H7 (cell line): ENCODE results near the gene KRT80. TPM values are rescaled to one million over a fixed set of nuclear protein-coding genes. Genes with fewer than 3 reads are reported as not detected.

Experiments
- DNase-seq: peaks from one replicate; pipeline ENCODE4 v3.0.0; 2012
- H3K27me3 ChIP-seq: 2 replicates; pipeline ENCODE4 v1.6.0; 2011; ENCODE audit warnings: mild to moderate bottlenecking, low read length; ENCODE audit not compliant: control insufficient read depth, insufficient read depth
- H3K36me3 ChIP-seq: replicated peaks from 2 replicates; pipeline ENCODE4 v1.5.1; 2011; ENCODE audit warnings: low read length; ENCODE audit not compliant: control insufficient read depth, insufficient read depth
- H3K4me3 ChIP-seq: 2 replicates; pipeline ENCODE4 v1.5.1; 2011; ENCODE audit warnings: low read depth, mild to moderate bottlenecking, control low read depth, low read length, moderate library complexity; ENCODE audit not compliant: insufficient read depth
- total RNA-seq: library from RNA; depleted of rRNA; stranded (reverse); fragments of >200 nt; shearing (Covaris generic); gene quantifications from 2 replicates; pipeline ENCODE4 v1.2.3, GENCODE V29; 2014

Gene KRT80
- total RNA-seq, 1 experiment from 2014 or later = not detected

GRCh38 chr12:52210186-52210924 lies 18.5 kb upstream of the KRT80 start:
- Histone ChIP-seq H3K4me3 (no peak overlapping the region), H3K36me3 (no peaks in the 10 kb centered on the region), H3K27me3 (no peaks in the 10 kb centered on the region)
- DNase-seq = peak; percentile 14

DNA sequence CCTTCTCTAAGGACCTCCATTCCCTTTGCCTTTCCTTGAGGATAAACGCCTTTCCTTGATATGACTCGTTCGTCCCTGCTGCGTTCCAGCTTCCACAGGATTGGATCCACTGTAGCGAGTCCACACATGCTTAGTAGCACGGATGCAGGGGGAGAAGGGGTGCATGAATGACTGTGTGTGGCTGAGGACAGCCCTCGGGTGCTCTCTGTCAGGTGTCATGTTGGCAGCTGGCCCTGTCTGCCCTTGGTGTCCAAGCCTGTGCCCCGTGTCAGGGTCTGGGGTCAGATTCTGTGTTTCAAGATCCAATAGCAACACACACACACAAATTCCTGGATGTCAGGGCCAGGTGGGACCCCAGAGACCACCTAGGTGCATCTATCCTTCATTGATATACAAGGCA lies 17.5 kb upstream of the KRT80 start:
- Histone ChIP-seq H3K4me3 (no peak overlapping the region), H3K27me3 (no peaks in the 10 kb centered on the region), H3K36me3 (no peaks in the 10 kb centered on the region)
- DNase-seq = peak; percentile 7

GRCh38 chr12:52208424-52209165 lies 16.8 kb upstream of the KRT80 start:
- Histone ChIP-seq H3K4me3 (no peak overlapping the region), H3K27me3 (no peaks in the 10 kb centered on the region), H3K36me3 (no peaks in the 10 kb centered on the region)
- peak; percentile 29 for DNase-seq

DNA sequence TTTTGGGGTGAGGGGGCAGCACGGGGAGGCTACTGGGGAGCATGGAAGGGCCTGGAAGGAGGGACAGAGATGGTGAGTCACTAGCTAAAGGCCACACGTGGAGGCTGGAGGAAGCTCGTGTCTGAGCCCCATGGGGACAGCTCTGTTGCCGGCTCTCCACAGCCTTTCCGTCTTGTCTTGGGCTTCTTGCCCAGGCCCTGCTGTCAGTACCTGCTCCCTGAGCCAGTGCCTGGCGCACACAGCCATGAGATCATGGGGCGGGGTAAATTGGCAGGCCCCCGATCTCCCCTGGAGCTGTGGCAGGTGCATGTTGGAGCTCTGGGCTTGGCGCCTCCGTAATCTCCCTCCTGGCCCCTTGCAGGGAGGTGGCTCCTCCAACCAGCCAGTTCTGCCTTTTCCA lies 16.1 kb upstream of the KRT80 start:
- no peaks in the 10 kb centered on the region for H3K36me3 ChIP-seq
- DNase-seq = no peak

GRCh38 chr12:52207106-52207505 lies 15.3 kb upstream of the KRT80 start:
- Histone ChIP-seq H3K27me3 (no peaks in the 10 kb centered on the region), H3K36me3 (no peaks in the 10 kb centered on the region), H3K4me3 (no peak overlapping the region)
- peak; percentile 45 for DNase-seq

More for the DNA sequence above, 16.1 kb upstream of the KRT80 start:
- Histone ChIP-seq H3K27me3 (no peaks in the 10 kb centered on the region), H3K4me3 (no peak overlapping the region)

DNA sequence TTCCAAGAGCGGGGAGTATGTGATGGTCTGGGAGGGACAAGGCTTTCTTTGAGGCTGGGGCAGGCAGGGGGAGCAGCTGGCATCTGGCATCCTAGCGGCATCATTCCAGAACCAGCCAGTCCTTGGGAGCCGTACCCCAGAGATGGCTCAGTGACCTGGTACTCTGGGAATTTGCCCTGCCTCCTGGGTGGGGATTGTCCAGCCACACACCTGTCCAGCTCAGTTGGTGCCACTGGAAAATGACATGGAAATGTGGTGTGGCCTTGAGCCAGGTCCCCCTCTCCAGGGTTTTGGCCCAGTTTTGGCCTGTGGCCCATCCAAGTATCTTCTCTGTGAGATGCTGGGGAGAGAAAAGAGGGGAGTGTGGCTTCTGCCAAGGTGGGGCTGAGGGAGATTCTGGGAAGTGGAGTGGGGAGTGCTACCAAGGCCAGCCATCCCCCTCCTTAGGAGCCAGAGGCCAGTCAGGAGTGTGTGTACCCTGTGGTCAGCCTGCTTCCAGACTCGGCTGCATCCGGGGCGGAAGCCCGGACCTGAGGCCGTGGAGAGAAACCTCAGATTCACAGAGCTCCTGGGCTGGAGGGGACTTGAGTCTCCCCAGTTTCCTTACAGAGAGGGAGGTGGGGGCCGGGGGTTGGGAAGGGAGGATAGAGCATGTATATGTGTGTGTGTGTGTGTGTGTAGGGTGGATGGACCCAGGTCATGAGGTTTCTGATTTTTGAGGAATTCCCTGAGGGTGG lies 14.7 kb upstream of the KRT80 start:
- Histone ChIP-seq H3K4me3 (no peak overlapping the region), H3K36me3 (no peaks in the 10 kb centered on the region), H3K27me3 (no peaks in the 10 kb centered on the region)
- DNase-seq = peak; percentile 14

DNA sequence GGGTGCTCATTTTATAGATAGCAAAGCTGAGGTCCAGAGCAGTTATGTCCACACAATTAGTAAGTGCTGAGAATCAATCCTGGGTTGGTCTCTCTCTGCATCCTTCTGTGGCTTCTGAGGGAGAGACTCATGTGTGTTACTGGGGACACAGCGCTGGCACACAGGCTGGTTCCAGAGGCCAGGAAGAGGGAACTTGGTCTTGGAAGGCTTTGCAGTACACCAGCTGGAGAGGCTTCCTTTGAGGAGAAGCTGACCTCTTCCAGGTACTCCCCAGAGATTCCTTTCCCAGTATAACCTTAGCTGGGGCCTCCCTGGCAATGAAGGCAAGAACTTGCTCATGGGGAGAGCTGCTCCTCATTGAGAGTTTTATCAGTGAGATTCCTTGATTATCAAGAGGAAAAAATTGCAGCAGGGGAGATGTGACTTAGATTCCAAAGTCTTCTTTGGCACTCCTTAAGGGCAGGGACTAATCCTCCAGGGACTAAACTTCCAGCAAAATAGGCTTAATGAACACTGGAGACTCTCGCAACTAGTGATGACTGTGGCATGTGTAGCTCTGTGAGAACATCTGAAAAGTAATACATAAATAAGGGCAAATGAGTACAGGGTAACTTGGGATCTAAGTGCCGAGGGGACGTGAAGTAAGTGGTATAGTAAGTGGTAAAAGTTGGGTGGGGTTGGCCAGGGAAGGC lies 13.9 kb upstream of the KRT80 start:
- DNase-seq = peak; percentile 8
- H3K27me3 ChIP-seq = no peaks in the 10 kb centered on the region
- no peak overlapping the region for H3K4me3 ChIP-seq

DNA sequence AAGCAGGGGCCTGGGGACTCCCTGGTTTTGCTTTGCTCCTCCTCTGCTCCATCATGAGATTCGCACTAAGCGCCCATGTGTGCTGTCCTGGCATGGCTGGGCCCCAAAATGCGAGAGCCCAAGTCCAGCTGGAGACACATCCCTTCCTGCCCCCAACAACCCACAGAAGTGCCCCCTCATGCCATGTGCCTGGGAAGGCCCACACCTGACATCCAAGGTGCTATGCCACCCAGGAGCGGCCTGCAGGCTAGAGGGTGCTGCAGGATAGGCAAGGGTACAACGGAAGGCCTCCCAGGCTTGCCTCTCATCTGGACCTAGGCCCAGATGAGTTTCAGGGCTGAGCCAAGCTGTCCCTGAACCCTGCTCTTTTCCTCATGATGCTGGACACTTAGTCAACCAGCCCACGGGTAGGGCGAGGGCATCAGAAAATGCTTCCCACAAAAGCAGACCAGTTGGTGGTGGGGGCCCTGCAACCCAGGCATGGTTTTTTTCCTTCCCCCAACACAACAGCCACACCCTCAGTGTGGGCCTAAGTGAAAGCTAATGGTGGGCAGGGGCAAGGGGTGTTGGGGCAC lies 13.2 kb upstream of the KRT80 start:
- no peaks in the 10 kb centered on the region for H3K36me3 ChIP-seq
- no peaks in the 10 kb centered on the region for H3K27me3 ChIP-seq
- DNase-seq = peak; percentile 10
- no peak overlapping the region for H3K4me3 ChIP-seq

More for the DNA sequence above, 13.9 kb upstream of the KRT80 start:
- no peaks in the 10 kb centered on the region for H3K36me3 ChIP-seq

DNA sequence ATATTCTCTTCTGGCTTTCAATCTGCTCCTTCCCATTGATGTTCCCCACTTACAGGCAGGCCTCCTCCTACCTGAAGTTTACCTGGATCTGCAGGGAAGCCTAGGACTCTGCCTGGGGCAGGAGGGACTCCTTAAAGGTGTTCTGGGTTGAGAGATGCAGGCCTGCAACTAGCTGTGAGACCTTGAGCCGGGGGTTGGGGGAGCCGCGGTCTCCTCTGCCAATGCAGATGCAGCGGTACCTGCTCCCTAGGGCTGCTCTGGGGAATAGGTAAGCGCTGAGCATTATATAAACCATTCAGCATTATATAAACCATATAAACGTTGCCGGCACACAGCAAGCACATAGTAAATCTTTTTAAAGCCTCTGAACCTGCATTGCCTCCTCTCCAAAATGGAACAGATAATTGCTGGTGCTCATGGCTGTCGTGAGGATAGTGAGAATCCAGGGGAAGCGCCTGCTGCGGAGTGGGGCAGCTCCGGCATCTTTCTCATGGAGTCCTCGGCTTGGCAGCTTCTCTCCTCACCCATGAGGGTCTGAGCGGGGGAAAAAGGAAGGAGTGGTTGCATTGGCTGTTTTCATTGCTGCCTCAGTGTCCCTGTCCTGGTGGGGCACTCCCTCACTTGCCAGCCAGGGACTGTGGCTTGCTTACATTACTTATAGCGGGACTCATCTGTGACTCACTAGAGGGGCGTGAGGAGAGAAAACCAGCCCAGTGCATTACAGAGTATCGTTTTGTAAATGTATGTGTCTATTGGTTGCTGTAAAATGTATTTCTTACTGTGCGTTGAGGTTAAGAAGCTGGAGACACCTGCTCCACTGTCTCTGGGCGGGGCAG lies 12.5 kb upstream of the KRT80 start:
- no peaks in the 10 kb centered on the region for H3K36me3 ChIP-seq
- H3K27me3 ChIP-seq = no peaks in the 10 kb centered on the region
- DNase-seq = peak; percentile 48
- H3K4me3 ChIP-seq = no peak overlapping the region

DNA sequence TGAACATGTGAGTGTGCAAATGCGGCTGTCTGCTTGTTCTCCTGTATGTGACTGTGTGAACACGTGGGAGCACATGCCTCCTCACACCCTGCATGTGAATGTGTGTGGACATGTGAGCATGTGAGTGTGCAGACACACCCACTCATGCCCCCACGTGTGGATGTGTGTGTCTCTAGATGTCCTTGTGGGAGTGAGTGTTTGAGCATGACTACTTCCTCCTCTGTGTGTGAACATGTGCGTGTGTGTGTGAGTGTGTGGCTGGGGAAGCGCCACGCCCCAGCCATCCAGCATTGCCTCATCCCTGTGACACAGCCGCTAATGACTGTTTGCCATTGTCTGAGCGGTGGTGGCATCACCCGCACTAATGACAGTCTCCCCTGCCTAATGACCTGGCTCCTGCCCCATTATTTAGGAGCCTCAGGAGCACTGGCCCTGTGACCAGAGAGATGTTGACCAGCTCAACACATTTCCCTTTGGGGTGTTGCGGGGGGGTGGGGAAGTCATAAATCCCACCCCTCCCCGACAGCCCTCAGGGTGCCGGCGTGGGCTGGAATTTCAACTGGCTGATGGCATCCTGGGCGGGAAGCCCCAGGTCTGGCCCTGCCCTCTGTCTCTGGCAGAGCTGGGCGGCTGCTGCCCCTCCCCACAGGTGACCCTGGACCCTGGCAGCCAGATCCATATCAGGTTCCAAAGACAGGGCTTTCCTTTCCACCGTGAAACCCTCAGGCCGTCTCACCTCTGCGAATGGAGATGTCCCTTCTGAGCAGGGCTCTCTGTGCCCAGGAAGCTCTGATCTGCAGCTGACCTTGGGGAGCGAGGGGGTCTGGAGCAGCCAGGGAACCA lies 11.5 kb upstream of the KRT80 start:
- no peak overlapping the region for H3K4me3 ChIP-seq
- DNase-seq = peak; percentile 48
- H3K36me3 ChIP-seq = no peaks in the 10 kb centered on the region
- no peaks in the 10 kb centered on the region for H3K27me3 ChIP-seq

GRCh38 chr12:52202361-52203078 lies 10.7 kb upstream of the KRT80 start:
- DNase-seq = peak; percentile 64
- Histone ChIP-seq H3K4me3 (no peak overlapping the region), H3K27me3 (no peaks in the 10 kb centered on the region), H3K36me3 (no peaks in the 10 kb centered on the region)

DNA sequence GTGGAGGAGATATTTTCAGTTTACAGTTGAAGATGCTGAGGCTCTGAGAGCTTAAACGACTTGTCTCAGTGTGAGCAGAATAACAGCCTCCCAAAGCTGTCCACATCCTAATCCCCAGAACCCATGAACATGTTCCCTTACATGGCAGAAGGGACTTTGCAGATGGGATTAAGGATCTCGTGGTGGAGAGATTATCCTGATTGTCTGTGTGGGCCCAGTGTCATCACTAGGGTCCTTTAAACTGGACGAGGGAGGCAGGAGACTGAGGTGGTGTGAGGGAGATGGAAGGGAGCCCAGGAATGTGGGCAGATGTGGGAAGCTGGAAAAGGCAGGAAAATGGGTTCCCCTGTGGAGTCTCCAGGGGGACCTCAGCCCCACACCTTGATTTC lies 9.6 kb upstream of the KRT80 start:
- no peaks in the 10 kb centered on the region for H3K36me3 ChIP-seq
- no peak for DNase-seq

More for the DNA sequence above, 9.6 kb upstream of the KRT80 start:
- no peak overlapping the region for H3K4me3 ChIP-seq
- H3K27me3 ChIP-seq = no peaks in the 10 kb centered on the region
